HUDEP-2 (cell line): Measurements from ENCODE around the gene CATSPER1.
"Not testable (repeated sequence)": the region's sequence is repeated elsewhere in the genome, so short reads cannot be mapped to it uniquely, and the experiment has no call there.

Experiments used
- DNase-seq, 76 experiments: peaks; one replicate each; lab custom pipeline; 2025; ENCODE audit not compliant: unreplicated experiment in 76 of 76; lab: John Stamatoyannopoulos, UW

The CATSPER1 gene

DNA sequence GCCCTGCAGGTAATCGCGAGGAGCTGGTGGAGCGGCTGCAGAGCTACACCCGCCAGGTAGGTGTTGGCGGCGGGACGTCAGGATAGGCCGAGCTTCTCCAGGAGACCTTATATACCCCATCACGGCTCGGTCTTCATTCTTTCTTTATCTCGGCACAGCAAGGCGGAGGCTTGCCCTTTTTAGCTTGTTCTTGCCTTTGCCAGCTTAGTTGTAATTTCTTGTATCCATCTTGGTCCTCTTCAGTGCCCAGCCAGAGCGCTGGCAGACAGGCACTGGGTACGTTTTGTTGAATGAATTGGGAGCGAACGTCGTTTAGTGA is 26.3 kb upstream of the CATSPER1 start:
- DNase-seq, result peak in 1 of 76 experiments; percentile 6

DNA sequence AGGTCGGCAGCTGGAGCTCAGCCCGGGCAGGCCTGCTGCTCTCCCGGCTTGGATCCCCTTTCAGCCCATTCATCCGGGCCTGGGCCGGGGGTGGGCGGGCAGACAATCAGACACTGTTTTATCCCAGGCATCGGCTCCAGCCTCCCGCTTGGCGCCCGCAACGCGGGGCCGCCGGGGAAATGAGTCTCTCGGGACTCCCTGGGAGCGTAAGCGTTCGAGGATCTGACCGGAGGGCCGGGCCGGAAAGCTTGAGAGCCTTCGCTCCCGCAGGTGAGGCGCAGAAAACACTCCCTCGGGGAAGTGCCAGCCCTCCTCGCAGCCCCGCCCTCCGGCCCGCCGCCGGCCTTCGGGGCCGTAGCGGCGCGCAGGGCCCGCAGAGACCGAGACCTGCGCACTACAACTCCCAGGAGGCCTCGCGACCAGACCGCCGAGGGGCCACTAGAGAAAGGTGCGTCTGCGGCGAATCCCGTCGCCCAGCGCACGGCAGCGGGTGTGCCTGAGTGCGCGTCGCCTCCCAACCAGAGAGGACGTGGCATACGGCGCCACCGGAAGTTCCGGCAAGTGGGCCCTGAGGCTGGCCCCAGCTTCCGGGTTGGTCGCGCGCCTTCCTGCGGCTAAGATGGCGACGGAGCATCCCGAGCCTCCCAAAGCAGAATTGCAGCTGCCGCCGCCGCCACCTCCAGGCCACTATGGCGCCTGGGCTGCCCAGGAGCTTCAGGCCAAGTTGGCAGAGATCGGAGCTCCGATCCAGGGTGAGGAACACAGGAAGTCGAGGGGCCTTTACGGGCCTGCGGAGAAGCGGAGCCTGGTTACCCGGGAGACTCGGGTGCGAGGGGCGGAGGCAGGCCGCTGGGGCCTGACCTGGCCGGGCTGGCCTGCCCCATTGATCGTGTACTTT is 25.7 kb upstream of the CATSPER1 start, which contains the start of gene SF3B2:
Gene SF3B2 (plus strand): TSS at position 599 of the 898 bp plus-strand sequence. CDS start 21 bp downstream, at position 620.
- DNase-seq, result peak in 75 of 76 experiments; percentile 40 to 97 (median 94)

DNA sequence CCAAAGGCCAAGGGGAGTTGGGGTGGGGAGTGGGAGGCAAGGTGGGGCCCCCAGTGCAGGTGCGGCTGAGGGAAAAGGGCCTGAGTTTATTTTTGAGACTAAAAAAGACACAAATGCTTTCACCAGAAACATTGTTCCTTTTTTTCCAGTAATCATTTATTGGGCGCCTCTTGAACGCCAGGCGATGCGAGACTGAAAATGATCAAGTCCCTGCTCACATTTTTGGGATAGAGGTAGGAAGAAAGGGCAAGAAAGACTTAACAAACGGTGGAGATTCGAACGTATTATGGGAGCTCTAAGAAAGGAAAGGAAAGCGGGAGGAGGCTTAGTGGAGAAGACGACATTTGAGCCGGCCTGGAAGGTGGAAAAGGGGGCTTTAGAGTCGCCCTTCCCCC is 25.1 kb upstream of the CATSPER1 start:
- DNase-seq, result no peak

DNA sequence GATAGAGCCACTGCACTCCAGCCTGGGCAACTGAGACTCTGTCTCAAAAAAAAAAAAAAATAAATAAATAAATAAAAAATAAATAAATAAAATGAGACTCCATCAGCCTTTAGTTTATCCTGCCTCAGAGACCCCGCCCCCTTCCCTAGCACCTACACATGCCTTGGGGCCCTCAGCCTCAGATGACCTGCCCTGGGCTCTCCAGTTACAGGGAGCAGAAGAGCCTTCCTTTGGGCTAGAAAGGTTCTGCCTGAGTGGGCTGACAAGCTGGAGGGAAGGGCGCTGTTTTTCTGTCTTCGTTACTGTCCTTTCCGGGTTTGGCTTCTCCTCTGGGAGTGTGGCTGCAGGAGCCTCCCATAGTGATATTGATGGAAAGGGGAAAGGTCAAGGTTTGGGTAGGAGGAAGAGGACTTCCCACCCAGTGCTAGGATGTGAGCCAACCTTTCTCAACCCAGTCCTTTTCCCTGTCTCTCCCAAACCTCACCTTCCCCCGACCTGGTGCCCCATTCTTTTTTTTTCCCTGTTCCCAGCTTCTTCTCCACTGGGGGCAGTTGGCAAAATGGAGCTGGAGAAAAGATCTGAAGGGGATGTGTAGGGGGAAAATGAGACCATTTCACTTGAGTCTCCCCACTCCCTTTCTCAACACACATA is 24.4 kb upstream of the CATSPER1 start:
- no peak for DNase-seq

DNA sequence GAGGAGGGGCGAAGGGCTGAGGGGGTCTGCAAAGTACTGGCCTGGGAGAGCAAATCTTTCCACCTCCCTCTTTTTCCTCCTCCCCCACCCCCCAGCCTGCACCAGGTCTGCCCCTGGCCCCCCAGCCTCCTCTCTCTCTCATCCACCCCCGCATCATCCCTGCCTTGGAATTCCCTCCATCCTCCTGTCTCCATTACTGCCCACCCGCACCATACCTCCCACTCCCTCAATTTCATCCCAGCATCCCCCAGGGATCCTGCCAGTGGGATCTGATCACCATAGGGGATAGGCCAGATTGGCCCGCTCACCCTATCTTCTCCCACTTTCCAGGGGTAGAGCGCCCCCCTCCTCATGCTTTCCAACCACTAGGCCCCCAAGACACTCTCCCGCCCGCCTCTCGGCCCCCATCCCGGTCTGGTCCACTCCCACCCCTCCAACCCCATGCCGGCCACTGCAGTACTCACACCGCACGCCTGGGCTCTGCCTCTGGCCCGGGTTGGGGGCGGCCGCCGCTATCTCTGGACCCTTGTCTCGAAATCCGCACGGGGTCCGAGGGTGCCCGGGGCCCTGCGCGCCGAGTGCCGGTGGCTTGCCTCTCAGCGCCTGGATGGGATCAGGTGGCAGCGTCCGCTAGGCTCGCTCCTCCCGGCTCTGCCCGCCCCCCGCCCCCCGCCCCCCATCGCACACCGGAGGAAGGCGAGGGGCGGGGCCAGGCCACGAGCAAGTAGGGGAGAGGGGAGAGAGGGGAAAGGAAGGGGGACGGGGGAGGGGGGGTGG is 22.5 kb upstream of the CATSPER1 start, which contains the start of gene GAL3ST3:
Gene GAL3ST3 (minus strand): TSS at position 615 of the 777 bp plus-strand sequence. CDS start 3,746 bp downstream, outside the sequence.
- DNase-seq, result no peak

DNA sequence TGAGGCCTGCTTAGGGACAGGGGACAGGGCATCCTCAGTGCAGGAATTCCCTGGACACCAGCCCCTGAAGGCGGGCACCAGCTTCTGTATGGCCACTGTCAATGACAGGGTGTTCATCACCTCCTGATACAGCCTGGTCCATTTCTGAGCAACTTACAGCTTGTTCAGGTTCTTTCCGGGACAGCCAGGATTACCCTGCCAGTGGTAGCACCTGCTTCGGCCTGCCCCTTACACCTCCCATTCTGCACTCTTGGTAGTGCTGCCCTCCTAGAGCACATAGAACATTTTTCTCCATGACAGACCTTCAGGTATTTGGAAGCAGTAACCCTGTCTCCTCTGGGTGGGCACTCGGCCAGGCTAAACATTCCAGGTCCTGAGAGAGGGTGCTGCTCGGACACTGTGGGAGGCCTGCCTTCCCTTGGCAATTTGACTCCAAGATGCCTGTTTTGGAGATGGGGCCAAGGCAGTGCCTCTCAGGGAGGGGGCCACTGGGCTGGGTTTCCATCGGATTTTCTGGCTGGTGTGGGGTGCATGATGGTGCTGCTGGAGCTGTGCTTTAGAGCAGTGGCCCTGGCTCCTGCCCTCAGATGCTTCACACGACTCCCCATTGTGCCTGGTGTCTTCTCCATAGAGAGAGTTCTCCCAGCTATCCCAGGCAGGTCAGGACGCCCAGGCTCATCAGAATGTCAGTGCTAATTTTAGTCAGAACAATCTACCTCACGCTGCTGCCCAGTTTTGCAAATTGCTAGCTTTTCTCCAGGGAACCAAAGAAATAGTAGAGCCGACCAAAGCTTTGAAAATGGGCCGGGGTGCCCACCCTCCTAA is 21.5 kb upstream of the CATSPER1 start:
- no peak for DNase-seq

DNA sequence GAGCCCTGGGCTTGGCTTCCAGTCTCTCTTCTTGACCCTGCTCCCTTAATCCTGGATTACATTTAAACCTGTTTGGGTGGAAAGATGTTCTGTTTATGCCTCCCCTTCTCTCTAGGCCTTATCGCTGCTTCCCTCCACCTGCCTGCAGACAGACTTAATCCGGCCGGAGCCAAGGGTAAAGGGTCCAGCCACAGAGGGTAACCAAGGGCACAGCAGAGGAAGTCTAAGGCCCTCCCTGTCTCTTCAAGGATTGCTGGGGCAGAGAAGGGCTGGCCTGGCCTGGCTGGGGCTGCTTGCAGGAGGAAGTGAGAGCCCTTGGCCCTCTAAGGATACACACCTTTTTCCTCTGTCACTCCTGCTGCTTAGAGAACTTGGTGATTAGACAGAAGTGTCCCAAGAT is 20.6 kb upstream of the CATSPER1 start:
- DNase-seq, result no peak

DNA sequence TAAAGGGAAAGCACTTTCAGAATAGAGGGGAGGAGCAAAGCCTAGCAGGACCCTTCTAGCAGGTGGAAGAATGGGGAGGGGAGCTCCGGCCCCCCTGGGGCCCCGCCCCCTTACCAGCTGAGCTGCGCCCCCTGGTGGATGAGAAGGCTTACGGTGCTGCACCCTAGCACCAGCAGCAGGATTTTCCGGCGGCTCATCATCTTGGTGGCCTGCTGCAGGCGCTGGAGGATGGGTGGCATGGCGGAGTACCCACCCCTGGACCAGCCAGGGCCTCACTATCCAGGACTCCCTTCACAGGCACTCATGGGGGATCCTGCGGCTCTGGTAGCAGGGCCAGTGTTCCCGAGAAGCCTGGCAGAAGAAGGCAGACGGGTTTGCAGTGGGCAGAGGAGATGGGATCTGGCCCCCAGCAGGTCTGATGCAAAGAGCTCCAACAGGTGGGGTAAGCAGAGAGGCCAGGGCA is 18.9 kb upstream of the CATSPER1 start:
- peak in 61 of 76 experiments; percentile 9 to 73 (median 41) for DNase-seq

DNA sequence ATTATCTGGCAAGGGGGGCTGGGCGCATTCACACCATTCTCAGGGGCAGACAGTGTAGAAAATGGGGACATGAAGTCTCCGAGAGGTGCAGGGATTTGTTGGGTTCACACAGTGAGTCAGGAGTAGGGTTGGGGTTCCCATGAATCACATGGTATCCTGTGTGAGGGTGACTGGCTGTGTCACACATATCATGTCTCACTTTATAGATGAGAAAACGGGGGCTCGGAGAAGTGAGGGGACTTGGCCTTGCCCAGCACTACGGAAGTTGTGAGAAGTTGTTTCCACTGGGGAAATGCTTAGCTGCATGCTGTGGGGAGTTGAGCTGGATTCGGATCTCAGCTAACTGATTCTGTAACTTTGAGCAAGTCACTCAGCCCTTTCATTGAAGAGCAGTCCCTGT is 18.5 kb upstream of the CATSPER1 start:
- no peak for DNase-seq

DNA sequence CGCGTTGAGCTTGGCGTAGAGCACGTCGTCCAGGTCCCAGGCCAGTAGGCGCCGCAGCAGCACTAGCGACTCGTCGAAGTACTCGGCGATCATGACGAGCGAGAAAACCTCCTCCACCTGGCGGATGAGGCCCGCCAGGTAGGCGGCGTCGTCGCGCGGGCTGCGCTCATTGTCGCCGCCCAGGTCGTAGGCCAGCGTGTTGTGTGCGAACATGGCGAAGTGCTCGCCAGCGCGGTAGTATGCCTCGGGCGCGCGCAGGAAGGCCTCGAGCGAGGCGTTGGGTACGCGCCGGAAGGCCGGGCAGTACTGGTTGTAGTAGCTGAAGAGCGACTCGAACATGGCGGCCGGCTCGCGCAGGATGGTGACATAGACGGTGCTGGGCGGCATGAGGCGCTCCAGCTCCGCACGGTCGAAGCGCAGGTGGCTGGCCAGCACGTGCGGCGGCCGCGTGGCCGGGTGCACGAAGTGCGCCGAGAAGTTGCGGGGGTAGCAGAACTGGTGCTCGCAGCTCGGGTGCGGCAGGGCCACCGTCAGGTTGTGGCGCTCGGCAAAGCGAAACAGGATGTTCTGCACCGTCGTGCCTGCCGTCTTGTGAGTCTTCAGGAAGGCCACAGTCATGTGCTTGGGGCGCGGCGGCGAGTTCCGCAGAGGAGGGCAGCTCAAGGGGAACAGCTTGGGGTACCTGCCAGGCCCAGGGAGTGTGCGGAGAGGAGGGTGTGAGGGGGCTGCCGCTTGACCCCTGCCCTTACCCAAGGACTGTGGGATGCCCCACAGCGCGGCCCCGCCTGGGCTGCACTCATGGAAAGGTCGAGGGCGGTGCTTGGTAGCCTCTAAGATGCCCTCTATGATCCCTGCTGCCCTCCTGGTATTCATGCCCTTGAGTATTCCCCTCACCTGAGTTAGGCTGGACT is 17.0 kb upstream of the CATSPER1 start:
- DNase-seq, result no peak

DNA sequence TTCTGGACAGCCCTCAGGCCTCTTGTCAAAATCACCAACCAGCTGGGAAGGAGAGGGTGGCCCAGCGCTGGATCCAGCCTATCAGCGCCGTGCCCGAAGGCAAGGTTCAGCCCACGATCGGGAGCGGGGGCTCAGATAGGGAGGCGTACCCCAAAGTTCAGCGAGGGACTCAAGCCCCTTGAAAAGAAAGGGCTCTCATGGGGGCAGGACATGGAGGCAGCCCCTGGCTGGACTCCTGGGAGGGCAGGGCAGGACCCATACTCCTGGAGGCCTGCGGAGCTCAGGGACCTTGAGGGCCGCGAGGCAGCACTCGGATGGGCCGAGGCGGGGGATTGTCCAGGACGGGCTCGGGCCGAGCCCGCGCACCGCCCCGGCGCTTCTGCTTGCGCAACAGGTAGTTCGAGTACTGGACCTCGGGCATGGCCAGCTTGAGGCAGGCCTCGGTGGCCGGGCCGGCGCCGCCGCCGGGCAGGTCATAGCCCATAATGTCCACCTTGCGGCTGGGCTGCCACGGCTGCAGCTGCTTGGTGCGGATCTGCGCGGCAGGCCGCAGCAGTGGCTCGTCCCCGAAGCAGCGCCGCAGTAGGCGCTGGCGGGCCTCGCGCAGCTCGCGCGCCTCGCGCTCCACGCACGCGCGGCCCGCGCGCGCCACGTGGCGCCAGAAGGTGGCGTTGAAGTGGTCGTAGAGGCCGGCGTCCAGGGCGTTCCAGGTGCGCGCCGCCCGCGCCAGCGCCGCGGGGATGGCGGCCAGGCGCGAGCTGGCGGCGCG is 16.1 kb upstream of the CATSPER1 start:
- DNase-seq, result no peak

DNA sequence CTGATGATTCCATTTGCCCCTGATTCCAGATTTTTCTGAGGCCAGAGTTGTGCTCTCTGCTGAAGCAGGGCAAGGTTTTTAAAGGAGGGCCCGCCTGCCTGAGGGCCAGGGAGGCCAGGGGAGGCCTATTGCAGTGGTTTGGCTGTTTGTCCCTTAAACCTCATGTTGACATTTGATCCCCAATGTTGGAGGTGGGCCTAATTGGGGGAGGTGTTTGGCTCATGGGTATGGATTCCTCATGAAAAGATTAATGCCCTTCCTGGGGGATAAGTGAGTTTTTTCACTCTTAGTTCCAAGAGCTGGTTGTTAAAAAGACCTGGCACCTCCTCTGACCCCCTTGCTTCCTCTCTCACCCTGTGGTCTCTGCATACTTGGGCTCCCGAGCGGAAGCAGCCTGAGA is 13.5 kb upstream of the CATSPER1 start:
- DNase-seq, result no peak

DNA sequence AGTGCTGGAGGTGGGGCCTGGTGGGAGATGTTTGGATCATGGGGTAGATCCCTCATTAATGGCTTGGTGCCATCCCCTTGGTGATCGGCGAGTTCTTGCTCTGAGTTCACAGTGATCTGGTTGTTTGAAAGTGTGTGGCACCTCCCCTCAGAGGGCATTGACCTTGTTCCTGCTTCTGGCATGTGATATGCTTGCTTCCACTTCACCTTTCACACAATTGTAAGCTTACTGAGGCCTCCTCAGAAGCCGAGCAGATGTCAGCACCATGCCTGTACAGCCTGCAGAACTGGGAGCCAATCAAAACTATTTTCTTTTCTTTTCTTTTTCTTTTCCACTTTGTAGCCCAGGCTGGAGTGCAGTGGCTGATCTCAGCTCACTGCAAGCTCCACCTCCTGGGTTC is 11.0 kb upstream of the CATSPER1 start:
- no peak for DNase-seq

DNA sequence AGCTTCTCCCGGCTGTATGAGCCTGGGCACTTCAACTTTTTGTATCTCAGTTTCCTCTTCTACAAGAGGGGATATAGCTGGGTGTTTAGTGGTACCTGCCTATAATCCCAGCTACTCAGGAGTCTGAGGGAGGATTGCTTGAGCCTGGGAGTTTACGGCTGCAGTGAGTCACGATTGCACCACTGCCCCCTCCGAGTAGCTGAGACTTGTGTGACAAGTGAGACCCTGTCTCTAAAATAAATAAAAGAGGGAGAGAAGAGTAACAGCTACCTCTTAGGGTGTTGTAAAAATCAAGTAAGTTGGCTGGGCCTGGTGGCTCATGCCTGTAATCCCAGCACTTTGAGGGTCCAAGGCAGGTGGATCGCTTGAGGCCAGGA is 10.0 kb upstream of the CATSPER1 start:
- no peak for DNase-seq

DNA sequence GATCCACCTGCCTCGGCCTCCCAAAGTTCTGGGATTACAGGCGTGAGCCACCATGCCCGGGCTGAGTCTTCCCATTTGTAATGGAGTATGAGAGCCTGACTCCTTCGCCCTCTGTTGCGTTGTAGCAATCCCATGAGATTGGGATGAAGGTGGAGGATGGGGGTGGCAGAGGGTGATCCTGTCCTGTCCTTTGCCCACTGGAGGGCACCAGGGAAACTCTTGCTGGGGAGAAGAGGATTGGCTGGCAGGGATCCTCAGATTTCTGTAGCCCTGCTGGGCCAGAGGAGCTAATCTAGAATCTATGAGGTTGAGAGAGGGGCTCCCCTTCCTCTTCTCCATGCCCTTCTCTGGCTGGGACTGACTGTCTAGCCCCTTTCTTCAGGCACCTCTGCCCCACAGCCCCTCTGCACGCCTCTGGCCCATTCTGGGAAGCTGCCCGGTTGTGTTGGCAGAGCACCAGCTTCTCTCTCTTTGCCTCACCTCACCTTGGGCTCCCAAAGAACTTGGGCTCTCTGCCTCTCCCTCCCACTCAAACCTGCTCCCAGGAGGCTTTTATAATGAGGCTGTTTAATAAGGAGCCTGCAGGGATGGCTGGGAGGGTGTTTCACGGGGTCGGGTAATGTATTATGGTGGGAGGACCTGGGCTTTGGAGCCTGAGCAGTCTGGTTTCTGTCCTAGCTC is 9.5 kb upstream of the CATSPER1 start:
- no peak for DNase-seq

DNA sequence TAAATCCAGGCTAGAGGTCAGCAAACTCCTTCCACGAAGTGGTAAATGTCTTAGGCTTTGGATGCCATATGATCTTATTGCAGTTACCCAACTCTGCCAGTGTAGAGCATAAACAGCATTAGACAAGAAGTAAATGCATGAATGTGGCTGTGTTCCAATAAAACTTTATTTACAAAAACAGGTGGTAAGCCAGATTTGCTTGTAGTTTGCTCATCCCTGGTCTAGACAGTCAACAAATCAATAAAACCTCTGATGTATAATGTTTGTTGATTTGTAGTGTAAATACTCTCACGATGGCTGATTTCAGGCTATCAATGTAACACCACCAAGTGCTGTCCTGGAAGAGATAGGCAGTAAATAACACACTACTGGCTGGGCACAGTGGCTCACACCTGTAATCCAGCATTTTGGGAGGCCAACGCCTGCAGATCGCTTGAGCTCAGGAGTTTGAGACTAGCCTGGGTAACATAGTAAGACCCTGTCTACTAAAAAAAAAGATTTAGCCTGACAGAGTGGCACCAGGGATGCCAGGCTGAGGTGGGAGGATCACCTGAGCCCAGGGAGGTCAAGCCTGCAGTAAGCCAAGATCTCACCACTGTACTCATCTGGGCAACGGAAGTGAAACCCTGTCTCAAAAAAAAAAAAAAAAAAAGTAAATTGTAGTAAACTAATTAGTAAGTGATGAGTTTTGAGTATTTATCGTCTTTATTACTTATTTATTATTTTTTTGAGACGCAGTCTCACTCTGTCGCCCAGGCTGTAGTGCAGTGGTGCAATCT is 6.9 kb upstream of the CATSPER1 start:
- no peak for DNase-seq

DNA sequence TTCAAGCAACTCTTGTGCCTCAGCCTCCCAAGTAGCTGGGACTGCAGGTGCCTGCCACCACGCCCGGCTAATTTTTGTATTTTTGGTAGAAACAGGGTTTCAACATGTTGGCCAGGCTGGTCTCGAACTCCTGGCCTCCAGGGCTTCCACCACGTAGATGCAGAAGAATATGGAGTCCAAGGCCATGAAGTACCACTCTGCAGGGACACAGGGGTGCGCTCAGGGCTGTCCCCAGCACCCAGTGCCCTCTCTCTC is 3.2 kb downstream of the CATSPER1 start:
- not testable (repeated sequence) for DNase-seq
